GM12892 (cell line): ENCODE measurements around the gene DNAH11.

Experiments
- DNase-seq: peaks from one replicate; pipeline ENCODE4 v3.0.0; 2011; ENCODE audit not compliant: insufficient read length
- FAIRE-seq: peaks from 2 replicates; lab custom pipeline; 2011; peaks lifted over from hg19 to GRCh38; lab: Jason Lieb, UNC
- POLR2A ChIP-seq: IDR thresholded peaks from 2 replicates; pipeline ENCODE4 v1.6.1; 2011; ENCODE audit warnings: low read depth, low read length, control low read depth
- POLR2AphosphoS5 ChIP-seq: IDR thresholded peaks from 2 replicates; pipeline ENCODE4 v1.6.1; 2011; ENCODE audit warnings: low read depth, low read length, control low read depth
- TAF1 ChIP-seq: IDR thresholded peaks from 2 replicates; pipeline ENCODE4 v1.6.1; 2011; ENCODE audit warnings: low read depth, mild to moderate bottlenecking, control low read depth, low read length, borderline replicate concordance

Gene DNAH11

DNA sequence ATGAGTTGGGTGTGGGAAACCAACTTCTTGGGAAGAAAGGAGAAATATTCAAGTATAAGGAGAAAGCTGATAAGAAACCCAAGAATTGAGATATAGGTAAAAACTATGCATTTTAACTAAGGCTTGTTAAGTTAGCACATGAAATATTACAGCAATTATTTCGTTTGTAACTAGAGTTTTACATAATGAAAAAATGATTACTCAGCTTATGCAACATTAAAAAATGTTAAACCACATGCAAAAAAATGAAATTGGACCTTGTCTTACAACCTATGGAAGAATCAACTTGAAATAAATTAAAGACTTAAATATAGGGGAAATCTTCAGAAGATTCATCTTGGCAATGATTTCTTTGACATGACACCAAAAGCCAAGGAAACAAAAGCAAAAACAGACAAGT, 219.6 kb downstream of the DNAH11 start:
- DNase-seq (no peak), FAIRE-seq (no peak)
- TF ChIP-seq POLR2A (no peak), POLR2AphosphoS5 (no peak), TAF1 (no peak)

DNA sequence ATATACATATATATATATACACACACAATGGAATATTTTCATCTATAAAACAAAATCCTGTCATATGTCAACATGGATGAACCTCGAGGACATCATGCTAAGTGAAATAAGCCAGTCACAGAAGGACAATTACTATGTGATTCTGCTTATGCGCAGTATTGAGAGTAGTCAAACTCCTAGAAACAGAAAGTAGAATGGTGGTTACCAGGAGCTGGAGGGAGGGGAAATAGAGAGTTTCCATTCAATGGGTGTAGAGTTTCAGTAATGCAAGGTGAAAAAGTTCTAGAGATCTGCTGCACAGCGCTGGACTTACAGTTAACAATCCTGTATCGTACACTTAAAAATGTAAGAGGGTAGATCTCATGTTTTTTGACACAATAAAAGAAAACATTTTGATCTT, 221.0 kb downstream of the DNAH11 start:
- FAIRE-seq (no peak), DNase-seq (no peak)
- TF ChIP-seq POLR2A (no peak), POLR2AphosphoS5 (no peak), TAF1 (no peak)

DNA sequence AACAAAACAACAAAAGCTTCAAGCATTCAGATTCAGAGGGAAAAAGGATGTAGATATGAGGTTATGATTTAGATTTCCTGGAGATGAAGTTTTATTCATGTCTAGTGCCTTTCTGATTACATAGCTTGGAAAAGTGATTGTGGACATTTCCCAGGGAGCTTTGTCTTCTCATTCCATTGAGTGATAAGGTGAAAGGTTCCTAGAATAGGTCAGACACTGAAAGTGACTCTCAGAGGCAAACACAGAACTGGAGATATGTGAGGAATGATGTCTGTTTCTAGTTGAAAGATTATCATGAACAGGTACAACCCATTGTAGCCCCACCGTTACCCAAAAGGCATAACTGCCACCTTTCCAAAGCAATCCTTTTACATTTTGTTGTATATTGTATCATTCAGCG, 223.4 kb downstream of the DNAH11 start:
- FAIRE-seq (peak; percentile 9), DNase-seq (no peak)
- TF ChIP-seq TAF1 (no peak), POLR2A (no peak), POLR2AphosphoS5 (no peak)

DNA sequence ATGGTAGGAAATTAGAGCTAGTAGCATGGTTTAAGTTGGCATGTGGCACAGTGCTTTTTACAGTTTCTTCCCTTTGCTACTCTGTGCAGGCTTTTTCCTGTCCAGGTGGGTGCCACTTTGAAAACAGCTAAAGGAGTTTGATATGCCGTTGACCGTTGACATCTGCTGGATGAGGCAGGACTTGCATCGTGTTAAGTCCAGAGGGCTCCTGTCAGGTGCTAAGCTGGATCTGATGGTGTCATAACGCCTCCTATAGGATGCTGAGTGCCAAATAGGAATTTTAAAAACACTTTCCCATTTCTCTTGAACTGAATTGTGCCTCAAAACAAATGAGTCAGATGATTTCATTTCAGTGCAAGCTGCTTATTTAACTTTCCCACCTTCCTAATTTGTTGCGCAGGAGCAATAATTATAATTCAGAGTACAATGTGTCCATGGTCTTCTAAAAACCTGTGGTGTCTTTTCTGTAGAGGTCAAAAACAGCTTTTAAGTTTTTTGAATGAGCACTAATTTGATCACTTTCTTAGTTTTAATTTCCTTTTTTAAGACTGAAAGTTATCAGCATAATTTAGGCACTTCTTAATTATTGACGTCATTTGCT, 224.6 kb downstream of the DNAH11 start:
- no peak for DNase-seq
- no peak for FAIRE-seq
- TF ChIP-seq TAF1 = no peak
- no peak for TF ChIP-seq POLR2AphosphoS5
- TF ChIP-seq POLR2A = no peak

DNA sequence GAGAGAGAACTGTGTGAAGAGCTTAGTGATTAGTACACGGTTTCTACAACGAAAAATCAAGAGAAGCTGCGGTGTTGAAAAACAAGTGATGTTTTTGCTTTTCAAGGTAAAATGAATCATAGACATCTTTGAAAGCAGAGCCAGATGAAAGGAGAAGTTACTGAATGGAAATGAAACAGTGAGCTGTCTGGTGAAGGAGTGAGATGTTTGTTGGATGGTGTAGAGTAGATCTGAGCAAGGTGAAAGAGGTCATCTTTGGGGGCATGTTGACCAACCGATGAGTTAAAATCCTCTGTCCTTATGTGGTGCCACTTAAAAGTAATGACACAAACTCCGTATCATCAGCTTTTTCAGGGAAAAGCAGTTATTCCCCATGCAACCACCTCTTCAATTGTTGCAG, 225.4 kb downstream of the DNAH11 start:
- no peak for TF ChIP-seq POLR2A
- TF ChIP-seq POLR2AphosphoS5 = no peak
- no peak for TF ChIP-seq TAF1
- DNase-seq = no peak
- no peak for FAIRE-seq

DNA sequence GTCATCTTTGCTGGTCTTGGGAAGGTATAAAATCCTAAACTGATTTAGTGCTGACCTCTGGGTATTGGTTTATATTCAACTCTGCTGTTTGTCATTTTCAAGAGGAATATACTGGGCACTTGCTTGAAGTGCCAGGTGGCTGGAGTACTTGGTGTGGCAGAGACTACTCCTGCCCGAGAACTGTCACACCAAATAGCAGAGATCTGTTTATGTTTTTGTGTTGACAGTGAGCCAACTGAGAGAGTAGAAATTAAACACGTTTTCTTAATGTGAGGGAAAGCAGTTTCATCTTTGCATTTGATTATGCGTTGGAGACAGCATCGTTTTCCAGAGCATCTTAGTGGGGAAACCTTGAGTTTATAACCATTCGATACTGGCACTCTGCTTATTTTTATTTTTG, 228.4 kb downstream of the DNAH11 start:
- DNase-seq = no peak
- no peak for TF ChIP-seq TAF1
- FAIRE-seq = peak; percentile 17

DNA sequence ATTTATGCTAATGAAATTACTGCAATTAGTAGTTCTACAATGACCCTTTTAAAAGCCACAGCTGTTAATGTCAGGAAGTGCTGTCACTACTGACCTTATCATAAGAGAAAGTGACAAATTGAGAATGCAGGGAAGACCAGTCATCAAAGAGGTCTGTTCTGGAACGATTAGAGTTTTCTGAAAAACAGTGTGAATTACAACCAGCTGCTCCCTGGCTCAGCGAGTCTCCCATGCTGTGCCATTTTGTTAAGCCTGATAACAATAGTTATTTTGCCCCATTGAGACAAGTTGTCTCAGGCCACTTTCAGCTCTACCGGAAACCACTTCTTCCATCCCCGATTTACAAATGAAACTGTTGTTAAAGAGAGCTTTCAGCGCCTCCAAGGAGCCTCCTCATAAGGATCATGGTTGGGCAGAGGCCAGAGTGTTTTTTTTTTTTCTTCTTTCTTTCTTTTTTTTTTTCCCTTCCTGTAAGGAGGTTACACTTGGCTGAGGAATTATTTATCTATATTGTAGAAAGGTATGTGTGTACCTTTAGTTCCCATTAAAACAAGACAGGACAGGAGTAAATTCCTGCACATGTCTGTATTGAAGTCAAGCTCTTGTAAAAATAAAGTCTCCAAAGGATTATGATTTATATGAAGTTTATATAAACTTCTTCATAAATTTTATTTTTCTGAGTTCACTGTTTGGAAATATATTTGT, 229.2 kb downstream of the DNAH11 start:
- TF ChIP-seq POLR2A (no peak), TAF1 (no peak), POLR2AphosphoS5 (no peak)
- FAIRE-seq (no peak), DNase-seq (no peak)

DNA sequence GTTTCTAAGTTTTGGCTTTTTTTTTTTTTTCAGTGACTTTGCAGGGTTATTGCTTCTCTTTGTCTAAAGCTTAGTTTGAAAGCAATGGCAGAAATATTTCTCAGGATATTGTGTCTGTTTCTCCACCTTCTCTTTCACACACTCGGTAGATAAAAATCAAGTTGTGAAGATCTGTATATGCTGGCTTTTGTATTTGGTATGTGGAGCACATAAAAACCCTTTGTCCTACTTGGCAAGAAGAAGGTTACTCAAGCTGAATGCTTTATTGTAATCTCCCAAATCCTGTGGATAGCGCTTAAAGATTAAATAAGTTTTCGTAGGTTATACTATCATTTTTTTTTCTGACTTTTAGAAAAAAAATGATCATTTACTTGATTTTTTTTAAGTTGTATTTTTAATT, 230.5 kb downstream of the DNAH11 start:
- no peak for FAIRE-seq
- TF ChIP-seq TAF1 (no peak), POLR2AphosphoS5 (no peak), POLR2A (no peak)
- no peak for DNase-seq

DNA sequence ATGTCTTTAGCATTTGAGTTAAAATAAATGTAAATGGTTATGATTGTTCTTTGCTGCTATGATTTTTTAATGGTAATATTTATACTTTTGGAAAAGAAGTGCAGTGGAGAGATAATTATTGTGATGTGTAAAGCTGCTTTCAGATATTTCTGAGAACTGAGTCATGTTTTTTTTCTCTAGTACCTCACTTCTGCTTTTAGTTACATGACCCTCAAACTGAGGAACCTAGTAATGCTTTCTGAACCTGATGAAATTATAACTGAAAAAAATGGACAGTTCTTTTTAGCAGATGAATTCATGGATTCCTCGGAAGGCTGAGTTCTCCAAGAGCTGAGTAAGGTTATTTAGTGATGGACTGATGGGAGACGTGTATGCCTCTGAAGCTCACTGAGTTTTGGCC, 235.1 kb downstream of the DNAH11 start:
- no peak for TF ChIP-seq TAF1
- no peak for TF ChIP-seq POLR2AphosphoS5
- FAIRE-seq (no peak), DNase-seq (no peak)

DNA sequence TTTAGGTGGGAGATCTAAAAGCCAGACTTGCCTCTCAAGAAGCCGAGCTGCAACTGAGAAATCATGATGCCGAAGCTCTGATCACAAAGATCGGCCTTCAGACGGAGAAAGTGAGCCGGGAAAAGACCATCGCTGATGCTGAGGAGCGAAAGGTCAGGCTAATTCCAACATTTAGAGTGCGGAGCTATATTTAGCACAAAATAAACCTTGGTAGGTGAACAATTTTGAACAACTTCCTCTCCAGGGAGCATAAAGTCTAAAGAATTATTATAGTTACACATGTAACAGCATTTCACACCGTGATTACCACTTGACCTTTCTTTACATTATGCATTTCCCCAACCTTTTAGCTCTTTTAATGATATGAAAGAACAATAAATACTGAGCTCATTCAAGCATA, 236.1 kb downstream of the DNAH11 start:
- DNase-seq = no peak
- no peak for TF ChIP-seq POLR2A
- TF ChIP-seq POLR2AphosphoS5 = no peak
- no peak for TF ChIP-seq TAF1

DNA sequence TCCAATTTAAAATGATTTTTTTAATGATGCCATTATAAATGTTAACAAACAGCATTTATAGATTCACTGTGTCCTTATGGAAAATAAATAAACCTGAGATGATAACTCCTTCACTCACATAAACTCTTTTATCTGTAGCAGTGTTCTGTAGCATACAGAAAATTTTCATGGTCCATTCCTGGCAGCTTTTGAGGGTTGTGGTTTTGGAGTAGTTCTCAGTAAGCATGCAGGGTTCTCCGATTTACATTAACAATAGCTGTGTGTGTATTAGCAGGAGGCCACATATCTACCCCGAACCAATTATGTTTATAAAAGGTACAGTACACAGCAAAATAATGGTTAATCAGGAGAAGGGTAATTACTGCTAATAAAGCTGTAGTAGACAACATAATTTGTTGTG, 240.2 kb downstream of the DNAH11 start:
- DNase-seq = no peak
- TF ChIP-seq POLR2A = no peak
- TF ChIP-seq POLR2AphosphoS5 = no peak
- no peak for TF ChIP-seq TAF1
- no peak for FAIRE-seq

More for the DNA sequence above, 236.1 kb downstream of the DNAH11 start:
- no peak for FAIRE-seq

DNA sequence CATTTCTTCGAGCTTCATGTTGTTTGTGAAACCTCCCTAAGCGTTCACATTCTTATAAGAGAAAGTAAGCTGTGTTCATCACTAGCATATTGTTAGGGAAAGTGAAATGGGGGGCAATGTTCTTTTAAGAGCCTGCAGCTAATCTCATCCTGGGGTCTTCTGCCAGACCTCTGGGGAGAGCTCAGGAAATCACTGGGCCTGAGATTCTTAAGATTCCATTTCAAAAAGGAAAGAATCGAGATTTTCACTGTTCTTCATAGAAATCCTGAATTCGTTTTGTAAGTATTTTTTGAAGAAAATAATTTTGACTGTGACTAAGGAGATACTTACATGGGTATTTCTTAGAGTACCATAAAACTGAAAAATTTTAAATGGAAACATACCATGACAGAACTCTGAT, 242.2 kb downstream of the DNAH11 start:
- FAIRE-seq = no peak
- DNase-seq = no peak
- TF ChIP-seq TAF1 (no peak), POLR2AphosphoS5 (no peak), POLR2A (no peak)
